WERI-Rb-1 (cell line): ENCODE results near the gene P2RY12.
A peak's percentile ranks its signal among the peaks of the same experiment; 100 is the strongest.

Experiments
- DNase-seq: peaks from one replicate; pipeline ENCODE4 v3.0.0-alpha.2; 2020
- H3K27ac ChIP-seq: fragments of 250-450 bp; sonication (Bioruptor Pico); 2 replicates; pipeline ENCODE4 v1.5.1; 2020; ENCODE audit warnings: mild to moderate bottlenecking, moderate library complexity
- H3K27me3 ChIP-seq: fragments of 250-450 bp; sonication (Bioruptor Pico); 2 replicates; pipeline ENCODE4 v1.5.1; 2021; ENCODE audit warnings: mild to moderate bottlenecking, low read depth, moderate library complexity; ENCODE audit not compliant: insufficient read depth, severe bottlenecking
- H3K36me3 ChIP-seq: fragments of 250-450 bp; sonication (Bioruptor Pico); 2 replicates; pipeline ENCODE4 v1.5.1; 2020; ENCODE audit warnings: mild to moderate bottlenecking, moderate library complexity
- H3K4me3 ChIP-seq: 2 replicates; pipeline ENCODE4 v1.5.1; 2011; ENCODE audit warnings: low read depth, mild to moderate bottlenecking, control low read depth, low read length
- H3K9me3 ChIP-seq: fragments of 250-450 bp; sonication (Bioruptor Pico); 2 replicates; pipeline ENCODE4 v1.5.1; 2021; ENCODE audit warnings: mild to moderate bottlenecking, moderate library complexity; ENCODE audit not compliant: severe bottlenecking
- TF ChIP-seq, protein P1 (sequence below): IDR thresholded peaks from 2 replicates; pipeline ENCODE4 v1.5.1; 2011; ENCODE audit warnings: low read depth, mild to moderate bottlenecking, control low read depth, inconsistent platforms, low read length

P2RY12 gene

GRCh38 chr3:151382671-151383070, 1.9 kb downstream of the P2RY12 start:
- Histone ChIP-seq H3K9me3 (no peaks in the 10 kb centered on the region), H3K36me3 (no peaks in the 10 kb centered on the region), H3K27ac (no peak overlapping the region), H3K4me3 (no peak overlapping the region), H3K27me3 (no peaks in the 10 kb centered on the region)
- TF ChIP-seq, protein P1, sequence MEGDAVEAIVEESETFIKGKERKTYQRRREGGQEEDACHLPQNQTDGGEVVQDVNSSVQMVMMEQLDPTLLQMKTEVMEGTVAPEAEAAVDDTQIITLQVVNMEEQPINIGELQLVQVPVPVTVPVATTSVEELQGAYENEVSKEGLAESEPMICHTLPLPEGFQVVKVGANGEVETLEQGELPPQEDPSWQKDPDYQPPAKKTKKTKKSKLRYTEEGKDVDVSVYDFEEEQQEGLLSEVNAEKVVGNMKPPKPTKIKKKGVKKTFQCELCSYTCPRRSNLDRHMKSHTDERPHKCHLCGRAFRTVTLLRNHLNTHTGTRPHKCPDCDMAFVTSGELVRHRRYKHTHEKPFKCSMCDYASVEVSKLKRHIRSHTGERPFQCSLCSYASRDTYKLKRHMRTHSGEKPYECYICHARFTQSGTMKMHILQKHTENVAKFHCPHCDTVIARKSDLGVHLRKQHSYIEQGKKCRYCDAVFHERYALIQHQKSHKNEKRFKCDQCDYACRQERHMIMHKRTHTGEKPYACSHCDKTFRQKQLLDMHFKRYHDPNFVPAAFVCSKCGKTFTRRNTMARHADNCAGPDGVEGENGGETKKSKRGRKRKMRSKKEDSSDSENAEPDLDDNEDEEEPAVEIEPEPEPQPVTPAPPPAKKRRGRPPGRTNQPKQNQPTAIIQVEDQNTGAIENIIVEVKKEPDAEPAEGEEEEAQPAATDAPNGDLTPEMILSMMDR, result no peak
- DNase-seq, result no peak

- no peaks in the 10 kb centered on the region for H3K36me3 ChIP-seq
- no peak overlapping the region for H3K4me3 ChIP-seq
- TF ChIP-seq, protein P1, result peak; percentile 83
- no peak overlapping the region for H3K27ac ChIP-seq
- no peaks in the 10 kb centered on the region for H3K9me3 ChIP-seq
- peak; percentile 37 for DNase-seq
- H3K27me3 ChIP-seq, result no peaks in the 10 kb centered on the region
These were observed 5.3 kb downstream of the P2RY12 start for GRCh38 chr3:151379083-151379734.

DNA sequence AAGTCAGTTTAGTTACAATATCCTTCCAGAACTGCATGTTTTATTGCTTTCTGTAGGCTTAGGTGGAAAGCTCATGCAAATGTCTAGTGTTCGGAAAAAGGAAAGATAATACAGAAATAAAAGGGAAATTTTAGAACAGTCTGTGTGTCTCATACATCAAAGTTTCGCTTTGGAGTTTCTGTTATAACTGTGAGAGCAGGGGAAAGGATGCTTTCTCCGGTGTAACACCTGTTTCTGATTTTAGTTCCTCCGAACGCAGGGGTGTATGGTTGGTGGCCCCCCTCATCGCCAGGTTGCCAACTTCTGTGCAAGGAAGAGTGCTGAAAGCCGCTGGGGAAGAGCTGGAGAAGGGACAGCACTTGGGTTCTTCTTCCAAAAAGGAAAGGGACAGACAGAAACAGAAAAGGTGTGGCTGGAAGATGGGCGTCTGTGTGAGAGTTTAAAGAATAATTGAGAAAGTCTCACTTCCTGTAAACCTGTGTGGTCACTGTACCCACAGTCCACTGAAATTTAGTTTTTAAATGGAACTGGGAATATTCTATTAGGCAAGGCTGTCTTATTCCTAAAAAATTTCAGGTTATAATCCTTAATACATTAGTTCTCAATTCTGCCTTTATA, 6.7 kb downstream of the P2RY12 start:
- H3K4me3 ChIP-seq, result no peak overlapping the region
- DNase-seq, result no peak

DNA sequence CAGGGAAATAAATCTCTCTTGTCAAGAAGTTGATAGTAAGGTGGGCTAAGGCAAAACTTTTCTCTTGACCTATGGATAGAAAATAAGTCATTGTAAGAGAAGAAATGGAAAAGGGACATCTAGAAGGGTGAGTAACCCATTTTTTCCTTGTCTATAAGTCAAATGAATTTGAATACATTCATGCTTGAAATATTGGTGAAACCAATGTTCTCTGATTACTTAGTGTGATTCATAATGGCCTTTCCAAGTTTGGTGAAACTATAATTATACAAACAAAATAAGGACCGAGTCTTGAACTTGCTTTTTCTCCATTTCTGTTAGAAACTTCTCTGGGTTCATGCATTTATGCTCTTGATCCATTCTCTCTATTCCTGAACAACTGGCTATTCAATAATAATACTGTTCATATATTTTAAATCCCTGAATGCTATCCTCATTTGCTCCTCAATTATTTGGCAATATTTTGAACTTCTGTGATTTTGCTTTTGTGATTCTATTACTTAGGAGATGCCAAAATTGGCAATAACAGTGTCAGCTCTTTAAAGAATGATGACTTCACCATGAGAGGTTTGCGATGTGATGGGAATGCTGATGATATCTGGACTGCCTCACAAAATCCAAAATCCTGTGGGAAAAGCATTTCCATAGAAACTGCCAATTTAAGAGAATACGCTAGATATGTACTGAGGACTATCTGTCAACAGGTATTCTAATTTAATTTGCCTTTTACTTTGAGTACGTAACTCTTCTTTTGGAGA, 12.3 kb downstream of the P2RY12 start:
- TF ChIP-seq, protein P1, result no peak
- H3K36me3 ChIP-seq, result no peaks in the 10 kb centered on the region
- no peak overlapping the region for H3K27ac ChIP-seq
- no peak overlapping the region for H3K4me3 ChIP-seq
- H3K27me3 ChIP-seq, result no peaks in the 10 kb centered on the region
- no peaks in the 10 kb centered on the region for H3K9me3 ChIP-seq
- no peak for DNase-seq

More for the DNA sequence above, 6.7 kb downstream of the P2RY12 start:
- Histone ChIP-seq H3K27me3 (no peaks in the 10 kb centered on the region), H3K9me3 (no peaks in the 10 kb centered on the region), H3K27ac (no peak overlapping the region), H3K36me3 (no peaks in the 10 kb centered on the region)
- TF ChIP-seq, protein P1, result no peak

DNA sequence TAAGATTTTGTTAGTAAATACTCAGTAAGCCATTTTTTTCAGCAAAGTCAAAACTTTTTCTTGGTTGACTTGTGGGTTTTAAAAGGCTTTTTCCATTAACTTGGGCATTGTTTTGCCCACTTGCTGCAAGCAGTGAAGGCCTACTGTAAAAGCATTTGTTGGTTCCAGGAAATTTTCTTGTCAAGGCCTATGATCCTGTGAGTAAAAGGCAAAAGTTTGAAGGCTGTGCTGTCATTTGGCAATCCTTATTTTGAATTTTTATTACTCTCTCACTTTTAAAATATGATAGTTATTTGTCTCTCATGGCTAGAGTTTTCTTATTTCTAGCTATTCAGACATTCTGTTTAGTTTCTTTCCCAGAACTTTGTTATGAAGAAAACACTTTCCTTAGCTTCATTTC, 13.0 kb downstream of the P2RY12 start:
- H3K27me3 ChIP-seq, result no peaks in the 10 kb centered on the region
- TF ChIP-seq, protein P1, result no peak
- H3K36me3 ChIP-seq, result no peaks in the 10 kb centered on the region
- no peak for DNase-seq
- no peak overlapping the region for H3K4me3 ChIP-seq
- no peaks in the 10 kb centered on the region for H3K9me3 ChIP-seq
- no peak overlapping the region for H3K27ac ChIP-seq
